ENCODE data around the gene NPAS1. TPM values are rescaled to one million over a fixed set of nuclear protein-coding genes. Genes with fewer than 3 reads are reported as not detected.
"Not testable (repeated sequence)": the region's sequence is repeated elsewhere in the genome, so short reads cannot be mapped to it uniquely, and the experiment has no call there.

NPAS1 gene
- polyA plus RNA-seq, 1 donor: 1.3 TPM

DNA sequence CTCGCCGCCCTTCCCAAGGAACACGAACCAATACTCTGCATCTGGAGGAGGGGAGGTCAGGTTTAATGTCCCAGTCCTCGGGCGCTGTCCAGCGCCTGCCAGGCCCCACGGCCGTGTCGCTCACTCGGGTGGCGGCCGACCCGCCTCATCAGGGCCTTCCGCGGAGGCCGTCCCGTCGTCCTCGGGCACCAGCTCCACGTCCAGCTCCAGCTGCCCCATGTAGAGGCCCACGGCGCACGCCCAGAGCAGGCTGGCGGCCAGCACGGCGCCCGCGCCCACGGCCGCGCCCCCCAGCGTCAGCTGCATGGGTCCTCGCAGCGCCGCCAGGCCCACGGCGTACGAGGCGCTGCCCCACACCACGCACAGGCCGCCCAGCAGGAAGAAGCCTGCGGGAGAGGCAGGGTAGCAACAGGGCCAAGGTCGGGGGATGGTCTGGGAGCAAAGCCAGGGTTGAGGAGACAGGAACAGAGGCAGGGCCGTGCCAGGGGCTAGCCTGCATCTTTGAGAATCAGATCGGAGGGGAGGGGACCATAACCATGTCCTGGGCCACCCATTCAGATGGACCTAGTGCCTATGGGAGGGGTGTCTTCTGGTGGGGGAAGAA, 26.3 kb downstream of the NPAS1 start:
- DNase-seq (ENCODE audit: low read depth): no peak

DNA sequence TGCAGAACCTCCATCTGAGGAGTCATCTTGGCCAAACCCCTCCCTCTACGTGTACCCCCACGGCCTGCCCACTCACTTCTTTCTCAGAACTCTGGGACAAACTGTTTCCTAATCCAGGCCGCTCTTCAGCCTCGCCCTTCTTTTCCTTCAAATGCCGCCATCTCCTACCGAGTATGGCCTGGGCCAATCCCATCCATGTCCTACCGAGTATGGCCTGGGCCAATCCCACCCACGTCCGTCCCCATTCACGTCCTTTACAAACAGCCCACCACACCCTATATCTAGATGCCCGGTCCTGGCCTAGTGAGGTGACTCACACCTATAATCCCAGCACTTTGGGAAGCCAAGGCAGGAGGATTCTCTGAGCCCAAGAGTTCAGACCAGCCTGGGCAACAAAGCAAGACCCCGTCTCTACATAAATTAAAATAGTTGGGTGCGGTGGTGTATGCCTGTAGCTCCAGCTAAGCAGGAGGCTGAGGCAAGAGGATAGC, 27.7 kb downstream of the NPAS1 start:
- no peak for DNase-seq (ENCODE audit: low read depth)

DNA sequence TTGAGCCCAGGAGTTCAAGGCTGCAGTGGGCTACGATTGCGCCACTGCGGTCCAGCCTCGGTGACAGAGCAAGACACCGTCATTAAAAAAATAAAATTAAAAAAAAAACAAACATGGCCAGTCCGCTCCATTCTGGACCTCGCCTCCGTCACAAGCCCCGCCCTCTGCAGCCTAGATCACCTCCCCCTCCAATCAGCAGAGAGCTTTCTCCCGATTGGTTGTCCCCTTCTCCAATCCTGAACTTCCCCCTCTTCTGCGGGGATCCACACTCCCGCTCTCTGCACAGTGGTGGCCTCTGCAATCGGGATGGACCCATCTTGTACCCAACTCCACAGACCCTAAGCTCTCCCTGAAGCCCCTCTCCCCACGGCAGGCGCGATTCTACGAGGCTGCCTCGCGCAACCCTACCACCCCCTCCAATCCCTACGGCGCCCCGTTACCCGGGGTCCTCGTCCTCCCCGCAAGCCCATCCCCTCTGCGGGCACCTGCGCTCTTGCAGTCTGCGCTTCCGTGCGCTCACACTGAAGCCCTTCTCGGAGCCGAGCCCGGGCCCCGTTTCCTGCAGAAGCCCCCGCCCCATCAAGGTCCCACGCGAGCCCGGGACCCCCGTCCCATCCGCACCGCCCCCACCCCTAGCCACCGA, 28.2 kb downstream of the NPAS1 start:
- peak; percentile 73 for DNase-seq (ENCODE audit: low read depth)

DNA sequence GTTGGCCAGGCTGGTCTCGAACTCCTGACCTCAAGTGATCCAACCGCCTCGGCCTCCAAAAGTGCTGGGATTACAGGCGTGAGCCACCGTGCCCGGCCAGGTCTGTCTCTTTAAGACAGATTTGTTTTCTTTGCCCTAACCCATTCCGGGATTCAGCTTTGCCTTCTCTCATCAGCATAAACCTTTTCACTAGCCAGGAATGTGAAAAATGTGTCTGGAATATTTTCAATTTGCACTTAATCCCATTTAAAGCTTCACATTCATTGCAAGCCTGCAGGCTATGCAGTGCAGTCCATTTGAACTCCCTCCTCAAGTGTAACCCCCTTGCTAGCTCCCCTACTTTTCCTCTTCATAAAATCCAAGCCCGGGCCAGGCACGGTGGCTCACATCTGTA, 29.7 kb downstream of the NPAS1 start:
- no peak for DNase-seq (ENCODE audit: low read depth)

DNA sequence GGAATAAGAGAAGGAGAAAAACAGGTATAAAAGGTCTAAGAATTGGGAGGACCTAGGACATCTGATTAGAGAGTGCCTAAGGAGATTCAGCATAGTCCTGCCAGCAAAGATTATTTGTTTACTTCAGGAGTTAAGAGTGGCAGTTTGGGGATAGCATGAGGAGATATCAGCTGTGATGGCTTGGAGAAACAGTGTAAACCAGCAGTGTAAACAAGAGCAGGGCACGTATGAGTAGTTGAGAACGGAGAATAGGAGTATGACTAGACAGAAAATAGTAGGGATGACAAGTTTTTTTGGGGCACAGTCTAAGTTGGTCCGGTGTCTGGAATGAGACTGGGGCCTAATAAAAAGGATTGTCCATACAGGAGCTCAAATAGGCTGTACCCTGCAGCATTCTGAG, 30.9 kb downstream of the NPAS1 start:
- not testable (repeated sequence) for DNase-seq (ENCODE audit: low read depth)

DNA sequence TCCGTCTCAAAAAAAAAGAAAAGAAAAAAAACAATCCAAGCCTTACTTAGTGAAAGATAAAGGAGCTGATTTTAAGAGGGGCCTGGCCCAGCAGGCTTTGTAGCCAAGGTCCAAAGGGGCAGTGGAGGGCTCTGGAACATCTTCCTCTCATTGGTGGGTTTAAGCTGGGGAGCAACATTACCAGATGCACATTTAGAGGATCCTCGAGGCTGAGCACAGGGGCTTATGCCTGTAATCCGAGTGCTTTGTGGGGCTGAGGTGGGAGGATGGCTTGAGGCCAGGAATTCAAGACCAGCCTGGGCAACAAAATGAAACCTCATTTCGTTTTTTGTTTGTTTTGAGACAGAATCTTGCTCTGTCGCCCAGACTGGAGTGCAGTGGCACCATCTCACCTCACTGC, 36.8 kb downstream of the NPAS1 start:
- no peak for DNase-seq (ENCODE audit: low read depth)

DNA sequence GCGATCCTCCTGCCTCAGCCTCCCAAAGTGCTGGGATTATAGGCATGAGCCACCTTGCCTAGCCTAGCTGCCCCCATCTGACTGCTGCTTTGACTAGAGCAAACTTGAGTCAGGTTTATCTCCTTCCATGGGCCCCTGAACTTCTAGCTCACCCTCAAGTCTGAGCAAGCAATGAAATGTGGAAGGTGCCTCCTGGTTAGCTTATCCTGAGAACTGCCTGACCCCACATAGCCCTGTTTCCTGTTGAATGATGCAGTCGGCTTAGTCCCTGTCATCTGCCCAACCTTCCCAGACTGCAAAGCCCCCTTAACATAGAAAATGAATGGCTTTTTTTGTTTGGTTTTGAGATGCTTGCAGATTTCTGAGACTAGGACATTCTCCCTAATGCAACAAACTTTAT, 37.7 kb downstream of the NPAS1 start:
- DNase-seq (ENCODE audit: low read depth): no peak

DNA sequence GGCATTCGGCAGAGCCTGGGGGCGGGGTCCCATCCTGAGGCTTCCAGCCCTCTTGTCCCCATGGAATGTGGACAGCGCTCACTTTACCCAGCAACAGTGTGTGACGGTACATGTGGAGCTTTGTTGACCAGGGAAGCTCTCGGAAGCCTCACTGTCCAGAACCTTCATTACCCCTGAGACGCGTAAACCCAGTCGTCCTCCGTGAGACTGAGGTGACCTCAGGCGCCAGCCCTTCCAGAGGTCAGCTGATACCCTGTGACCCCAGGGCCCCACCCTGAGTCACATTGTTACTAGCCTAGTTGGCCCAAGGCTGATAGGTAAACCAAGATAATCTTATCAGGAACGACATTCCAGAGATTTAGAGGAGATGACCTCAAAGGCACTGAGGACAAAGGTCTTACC, 39.0 kb downstream of the NPAS1 start:
- no peak for DNase-seq (ENCODE audit: low read depth)

DNA sequence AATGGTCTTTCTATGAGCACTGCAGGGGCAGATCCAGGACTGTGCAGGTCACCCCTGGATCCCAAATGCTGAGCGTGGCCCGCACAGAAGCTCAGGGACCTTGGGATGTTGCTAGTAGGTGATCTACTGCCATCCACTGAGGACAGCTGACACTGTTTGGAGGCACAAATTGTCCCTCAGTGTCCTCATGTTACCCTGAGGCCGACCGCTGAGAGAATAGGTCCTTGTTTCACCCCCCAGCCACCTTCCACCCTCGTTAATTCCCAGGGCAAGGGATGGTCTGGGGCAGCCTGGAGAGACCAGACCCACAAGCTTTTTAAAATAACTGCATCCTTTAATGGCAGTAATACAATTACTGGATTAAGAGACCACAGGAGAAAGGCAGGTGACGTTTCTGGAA, 44.2 kb downstream of the NPAS1 start:
- DNase-seq (ENCODE audit: low read depth): no peak

DNA sequence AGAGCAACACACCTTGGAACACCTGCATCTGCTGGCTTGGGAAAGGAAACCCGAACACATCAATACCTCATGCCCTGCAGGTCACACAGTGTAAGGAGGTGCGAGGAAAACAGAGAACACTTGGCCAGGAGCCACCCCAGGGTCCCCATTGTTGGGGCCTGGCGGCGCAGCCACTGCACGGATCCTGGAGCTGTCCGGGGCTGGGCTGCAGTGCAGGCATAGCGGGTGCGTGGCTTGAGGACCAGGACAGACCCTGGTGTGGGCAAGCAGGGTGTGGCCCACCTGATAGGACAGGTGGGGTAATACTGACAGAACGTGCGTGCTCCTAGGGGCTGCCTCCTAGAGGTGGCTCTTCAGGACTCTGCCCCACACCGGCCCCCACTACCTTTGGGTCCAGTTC, 45.6 kb downstream of the NPAS1 start:
- no peak for DNase-seq (ENCODE audit: low read depth)

DNA sequence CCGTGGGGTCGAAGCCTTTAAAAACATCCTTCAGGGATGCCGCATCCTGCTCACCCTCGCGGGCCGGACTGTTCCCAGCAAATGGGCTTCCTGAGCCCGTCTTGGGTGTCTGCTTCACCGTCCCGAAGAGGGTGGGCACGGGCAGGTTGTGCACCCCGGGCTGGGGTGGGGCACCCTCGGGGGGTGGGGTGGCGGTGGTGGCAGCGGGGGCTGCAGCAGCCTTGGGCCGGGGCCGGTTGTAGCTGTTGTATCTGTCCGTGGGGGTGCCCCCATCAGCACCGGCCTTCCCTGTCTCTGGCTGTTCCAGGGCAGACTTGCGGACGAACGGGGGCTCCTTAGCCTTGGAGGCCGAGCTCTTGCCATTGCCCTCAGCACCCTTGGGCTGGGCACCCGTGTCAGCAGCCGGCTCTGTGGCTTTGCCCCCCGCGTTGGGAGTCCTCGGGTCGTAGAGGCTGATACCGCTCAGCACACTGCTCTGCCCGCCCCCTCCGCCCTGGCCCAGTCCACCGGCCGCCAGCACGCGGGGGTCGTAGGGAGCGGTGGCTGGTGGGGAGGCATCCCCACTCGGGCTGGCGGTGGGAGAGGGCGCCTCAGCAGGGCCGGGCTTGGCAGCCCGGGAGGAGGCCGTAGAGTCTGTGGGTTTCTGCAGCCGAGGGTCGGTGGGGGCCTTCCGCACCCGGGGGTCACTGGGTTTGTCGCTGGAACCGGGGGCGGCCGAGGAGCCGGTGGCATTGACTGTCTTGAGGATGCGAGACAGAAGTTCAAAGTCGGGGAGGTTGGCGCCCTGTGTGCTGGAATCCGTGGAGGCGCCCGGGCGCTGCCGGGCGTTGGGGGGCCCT, 47.0 kb downstream of the NPAS1 start:
- DNase-seq (ENCODE audit: low read depth): no peak

DNA sequence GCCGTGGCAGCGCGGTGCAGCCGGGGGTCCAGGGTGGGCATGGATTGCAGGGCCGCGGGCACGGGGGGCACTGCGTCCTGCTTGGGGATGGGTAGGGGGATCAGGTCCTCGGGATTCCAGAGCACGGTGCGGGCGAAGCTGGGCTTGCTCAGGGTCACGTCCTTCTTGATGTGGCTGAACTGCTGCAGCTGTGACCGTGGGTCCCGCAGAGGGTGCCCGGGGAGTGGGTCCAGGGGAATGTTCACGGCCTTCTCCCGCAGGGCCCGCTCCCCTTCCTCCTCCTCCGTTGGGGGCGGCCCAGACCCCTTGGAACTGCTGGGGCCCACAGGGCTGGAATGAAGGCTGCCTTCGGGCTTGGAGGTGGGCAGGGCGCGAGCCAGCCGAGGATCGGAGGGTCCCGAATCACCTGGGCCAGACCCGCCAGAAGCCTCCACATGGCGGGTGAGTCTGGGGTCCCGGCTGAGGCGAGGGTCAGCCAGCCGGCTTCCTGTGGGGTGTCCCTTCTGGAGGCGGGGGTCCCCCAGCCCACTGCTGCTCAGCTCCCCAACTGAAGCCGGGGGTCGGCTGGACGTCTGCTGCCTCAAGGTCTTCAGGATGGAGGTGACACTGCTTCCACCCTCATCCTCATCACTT, 47.7 kb downstream of the NPAS1 start:
- no peak for DNase-seq (ENCODE audit: low read depth)

DNA sequence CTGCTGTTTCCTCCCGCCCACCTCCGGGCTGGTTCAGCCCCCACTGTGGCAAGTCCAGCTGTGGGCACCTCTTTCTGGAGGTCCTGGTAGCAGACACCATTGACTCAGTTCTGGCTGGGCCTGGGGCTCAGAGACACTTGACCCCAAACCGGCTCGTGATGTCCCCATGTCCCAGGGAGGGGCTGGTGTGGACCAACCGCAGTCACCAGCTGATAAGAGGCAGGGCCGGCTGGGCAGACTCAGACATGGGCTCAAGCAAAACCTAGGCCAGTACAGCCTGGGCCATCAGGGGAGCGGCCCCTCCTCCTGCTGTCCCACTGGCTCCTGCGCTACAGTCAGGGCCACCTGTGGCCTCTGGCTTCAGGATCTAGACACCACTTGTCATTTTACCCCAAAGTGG, 48.6 kb downstream of the NPAS1 start:
- DNase-seq (ENCODE audit: low read depth): no peak

DNA sequence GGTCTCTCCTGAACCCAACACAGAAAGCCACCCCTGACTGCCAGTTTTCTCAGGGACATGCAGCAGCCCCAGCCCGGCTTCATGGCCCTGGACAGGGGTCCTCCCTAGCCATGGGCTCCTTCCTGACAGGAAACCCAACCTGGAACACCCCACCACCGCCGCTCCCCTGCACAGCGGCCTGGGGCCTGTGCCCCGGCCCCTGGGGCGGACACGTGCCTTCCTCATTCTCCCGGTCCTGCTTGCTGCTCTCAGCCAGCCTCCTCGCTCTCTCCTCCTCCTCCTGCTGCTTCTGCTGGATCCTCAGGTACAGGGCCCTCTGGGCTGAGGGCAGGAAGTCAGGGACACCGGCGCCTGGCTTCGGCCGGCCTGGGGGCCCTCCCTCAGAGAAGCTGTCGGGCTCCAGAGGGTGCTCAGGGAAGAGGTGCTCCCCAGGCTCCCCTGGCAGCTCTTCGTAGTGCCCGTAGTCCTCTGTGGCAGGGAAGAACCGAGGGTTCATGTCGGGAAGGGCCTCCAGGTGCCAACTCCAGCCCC, 49.3 kb downstream of the NPAS1 start:
- DNase-seq (ENCODE audit: low read depth): no peak

DNA sequence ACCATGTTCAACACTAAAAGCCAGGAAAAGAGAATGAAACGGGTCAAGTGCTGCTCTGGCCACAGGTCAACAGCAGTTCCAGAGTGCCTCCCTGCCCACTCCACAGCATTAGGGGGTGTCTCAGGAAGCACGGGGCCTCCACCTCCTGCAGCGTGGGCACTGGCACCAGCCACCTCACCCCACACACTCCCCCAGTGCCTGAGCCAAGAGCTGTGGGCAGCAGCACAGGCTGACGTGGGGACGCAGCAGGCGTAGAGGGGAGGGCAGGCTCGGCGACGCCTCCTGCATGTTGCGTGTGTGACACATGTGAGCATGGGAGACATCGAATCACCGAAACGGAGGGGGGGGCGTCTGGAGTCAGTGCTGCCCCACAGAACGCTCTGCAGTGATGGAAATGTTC, 50.2 kb downstream of the NPAS1 start:
- DNase-seq (ENCODE audit: low read depth): no peak

DNA sequence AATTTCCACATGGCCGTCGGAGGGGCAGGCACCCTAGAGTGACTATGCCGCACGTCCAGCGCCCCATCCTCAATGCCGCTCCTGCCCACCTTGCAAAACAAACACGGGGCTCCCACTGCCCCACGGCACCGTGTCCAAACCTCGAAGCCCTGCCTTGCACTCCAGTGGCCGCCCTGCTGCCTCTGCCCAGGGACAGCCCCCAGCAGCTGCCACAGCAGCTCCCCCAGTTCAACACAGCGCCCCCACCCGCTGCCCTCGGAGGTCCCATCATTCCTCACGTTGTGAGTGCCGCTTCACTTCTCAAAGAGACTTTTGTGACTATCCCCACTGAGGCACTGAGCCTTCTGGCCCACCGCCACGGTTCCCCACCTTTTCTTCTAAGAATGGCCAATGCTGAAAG, 51.1 kb downstream of the NPAS1 start:
- DNase-seq (ENCODE audit: low read depth): no peak

DNA sequence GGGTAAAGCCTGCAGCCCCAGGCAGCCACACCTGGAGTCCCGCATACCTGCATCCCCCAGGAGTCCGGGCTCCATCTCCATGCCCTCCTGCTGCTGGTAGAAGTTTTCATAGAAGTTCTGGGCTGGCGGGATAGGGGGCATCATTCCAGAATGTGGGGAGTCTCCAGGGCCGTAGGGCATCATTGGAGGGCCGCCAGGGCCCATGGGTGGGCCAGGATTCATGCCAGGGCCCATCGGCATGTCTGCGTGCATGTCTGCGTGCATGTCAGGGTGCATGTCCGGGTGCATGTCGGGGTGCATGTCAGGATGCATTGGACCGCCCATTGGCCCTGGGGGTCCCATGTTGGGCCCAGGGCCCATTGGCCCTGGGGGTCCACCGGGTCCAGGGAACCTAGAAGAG, 52.1 kb downstream of the NPAS1 start:
- no peak for DNase-seq (ENCODE audit: low read depth)

DNA sequence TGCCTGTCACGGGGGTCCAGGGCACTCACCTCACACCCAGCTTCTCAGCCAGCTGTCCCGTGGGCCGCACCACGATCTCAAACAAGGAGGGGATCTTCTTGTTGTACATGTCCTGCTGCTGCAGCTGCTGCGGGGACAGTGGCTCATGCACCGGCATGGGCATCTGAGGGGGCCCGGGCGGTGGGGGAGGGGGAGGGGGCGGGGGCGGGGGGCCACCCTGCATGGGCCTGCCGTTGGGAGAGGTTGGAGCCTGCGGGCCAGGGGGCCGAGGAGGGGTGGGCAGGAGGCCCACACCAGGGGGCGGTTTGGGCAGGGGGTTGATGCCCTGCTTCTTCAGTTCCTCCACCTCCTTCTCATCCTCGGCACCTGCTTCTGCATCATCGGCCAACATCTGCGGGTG, 52.7 kb downstream of the NPAS1 start:
- no peak for DNase-seq (ENCODE audit: low read depth)

DNA sequence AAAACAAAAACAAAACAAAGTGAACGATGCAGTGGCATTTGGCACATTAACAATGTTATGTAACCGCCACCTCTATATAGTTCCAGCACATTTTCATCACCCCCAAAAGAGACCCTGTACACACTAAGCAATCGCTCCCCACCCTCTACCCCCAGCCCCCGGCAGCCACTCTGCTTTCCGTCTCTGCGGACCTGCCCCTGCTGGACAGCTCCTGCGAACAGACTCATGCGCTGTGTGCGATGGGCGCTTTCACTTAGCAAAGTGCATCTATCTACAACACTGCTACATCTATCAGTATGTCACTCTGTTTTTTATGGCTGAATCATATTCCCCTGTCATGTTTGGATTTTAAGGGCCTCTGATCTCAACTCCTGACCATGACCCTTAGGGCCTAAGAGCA, 53.9 kb downstream of the NPAS1 start:
- DNase-seq (ENCODE audit: low read depth): no peak

DNA sequence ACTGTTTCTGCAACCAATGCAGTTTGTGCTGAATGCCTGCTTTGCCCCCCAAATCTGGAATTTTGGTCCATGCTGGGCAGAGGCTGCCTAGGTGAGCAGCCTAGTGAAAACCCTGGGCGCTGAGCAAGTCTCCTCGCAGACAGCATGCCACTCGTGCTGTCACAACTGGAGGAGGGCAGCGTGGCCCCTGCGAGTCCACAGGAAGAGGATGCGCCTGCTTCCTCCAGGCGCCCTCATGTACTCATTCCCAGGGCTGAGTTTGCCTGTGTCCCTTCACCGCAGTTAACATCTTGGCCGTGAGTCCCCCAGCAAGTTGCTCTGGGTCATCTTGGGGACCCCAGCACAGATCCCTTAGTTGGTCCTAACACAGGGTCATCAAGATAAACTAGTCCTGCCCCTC, 55.0 kb downstream of the NPAS1 start:
- DNase-seq (ENCODE audit: low read depth): no peak

DNA sequence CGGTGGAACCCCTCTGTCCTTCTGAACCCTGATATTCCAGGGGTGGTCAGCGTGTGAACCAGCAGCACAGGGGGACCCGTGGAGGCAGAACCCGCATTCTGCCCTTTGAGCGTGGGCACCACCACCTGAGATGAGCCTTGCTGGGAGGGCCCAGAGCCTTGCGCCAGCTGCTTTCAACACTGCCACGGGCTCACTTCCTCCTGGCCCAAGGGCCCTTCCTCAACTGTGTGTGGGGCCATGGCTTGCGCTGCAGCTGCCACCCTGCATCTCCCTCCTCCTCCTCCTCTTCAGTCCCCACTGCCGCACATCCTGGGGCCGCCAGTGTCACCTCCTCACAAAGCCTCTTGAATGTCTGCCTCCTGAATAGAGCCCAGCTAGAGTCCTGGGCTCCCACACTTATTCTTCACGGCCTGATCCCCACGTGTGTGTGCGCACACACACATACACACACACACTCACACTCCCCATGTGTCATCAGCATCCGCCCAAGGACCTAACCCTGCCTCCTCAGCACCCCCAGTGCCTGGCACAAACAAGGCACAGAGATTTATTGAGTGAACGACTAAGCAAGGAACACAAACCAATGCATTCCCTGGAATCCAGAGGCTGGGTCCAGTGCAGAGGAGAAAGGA, 55.7 kb downstream of the NPAS1 start:
- DNase-seq (ENCODE audit: low read depth): no peak

DNA sequence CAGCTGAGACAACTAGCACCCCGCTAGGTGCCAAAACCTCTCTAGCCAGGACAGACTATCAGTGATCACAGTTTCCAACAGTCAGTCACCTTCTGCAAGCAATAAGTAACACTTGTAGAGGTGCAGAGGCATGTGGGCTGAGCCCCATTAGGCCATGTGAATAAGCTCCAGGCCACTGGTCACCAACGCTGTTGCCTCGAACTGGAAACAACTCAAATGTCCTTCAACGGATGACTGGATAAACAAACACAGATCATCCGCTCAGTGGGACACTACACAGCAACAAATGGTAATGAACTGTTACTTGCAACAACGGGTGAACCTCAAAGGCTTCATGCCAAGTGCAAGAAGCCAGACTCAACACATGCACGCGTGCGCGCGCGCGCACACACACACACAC, 56.3 kb downstream of the NPAS1 start:
- DNase-seq (ENCODE audit: low read depth): no peak
